DMS53 treated with DMSO at 0.1 percent for 48 hours (cell line): ENCODE measurements around the gene KCNQ2.
"Not testable (repeated sequence)": the region's sequence is repeated elsewhere in the genome, so short reads cannot be mapped to it uniquely, and the experiment has no call there.

Experiments used
- DNase-seq: peaks from one replicate; lab custom pipeline; 2025; ENCODE audit not compliant: unreplicated experiment; lab: John Stamatoyannopoulos, UW

Gene KCNQ2

DNA sequence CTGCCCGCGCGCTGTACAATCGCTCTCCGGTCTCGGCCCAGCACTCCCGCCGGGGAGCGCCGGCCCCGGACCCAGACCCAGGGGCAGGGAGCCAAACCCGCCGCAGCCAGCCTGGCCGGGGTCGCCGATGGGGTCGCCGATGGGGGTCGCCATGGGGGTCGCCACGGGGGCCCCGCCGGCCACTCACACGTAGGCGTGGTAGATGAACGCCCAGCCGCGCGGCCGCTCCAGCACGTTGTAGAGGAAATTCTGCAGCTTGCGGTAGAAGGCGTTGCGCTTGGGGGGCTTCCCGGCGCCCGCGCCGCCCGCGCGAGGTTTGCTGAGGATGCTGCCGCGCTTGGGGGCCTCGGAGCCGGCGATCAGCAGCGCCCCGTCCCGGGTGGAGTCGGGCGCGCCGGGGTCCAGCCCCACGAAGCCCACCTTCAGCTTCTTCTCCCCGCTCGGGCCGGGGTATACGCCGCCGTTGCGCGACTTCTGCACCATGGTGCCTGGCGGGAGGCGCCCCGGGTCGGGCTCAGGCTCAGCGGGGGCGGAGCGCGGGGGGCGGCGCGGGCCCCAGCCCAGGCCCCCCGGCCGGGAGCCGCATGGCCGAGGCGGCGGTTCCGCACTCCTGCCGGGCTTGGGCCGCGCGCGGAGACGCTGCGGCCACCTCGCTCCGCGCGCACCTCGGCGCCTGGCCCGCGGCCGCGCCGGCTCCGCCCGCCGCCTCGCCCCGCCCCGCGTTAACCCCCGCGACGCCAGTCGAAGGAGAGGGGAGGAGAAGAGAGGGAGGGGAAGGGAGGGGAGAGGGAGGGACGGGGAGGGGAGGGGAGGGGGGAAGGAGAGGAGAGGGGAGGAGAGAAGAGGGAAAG, at the start of gene KCNQ2:
KCNQ2 (minus strand) TSS at position 675 of the 851 bp plus-strand sequence; CDS start at position 483, 192 bp downstream.
- no peak for DNase-seq

DNA sequence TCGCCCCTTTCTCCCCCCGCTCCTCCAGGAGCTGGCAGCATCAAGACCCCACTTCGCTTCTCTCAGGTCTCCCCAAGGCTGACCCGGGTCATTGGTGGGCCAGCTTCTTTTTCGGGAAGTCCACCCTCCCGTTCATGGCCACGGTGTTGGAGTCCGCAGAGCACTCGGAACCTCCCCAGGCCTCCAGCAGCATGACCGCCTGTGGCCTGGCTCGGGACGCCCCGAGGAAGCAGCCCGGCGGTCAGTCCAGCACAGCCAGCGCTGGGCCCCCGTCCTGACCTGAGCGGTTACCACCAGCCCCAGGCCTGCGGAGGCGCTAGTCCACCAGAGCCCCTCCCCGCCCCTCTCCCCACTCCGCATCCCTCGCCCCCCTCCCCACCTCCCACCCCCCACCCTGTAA, 49.1 kb upstream of the KCNQ2 start:
- DNase-seq = no peak

DNA sequence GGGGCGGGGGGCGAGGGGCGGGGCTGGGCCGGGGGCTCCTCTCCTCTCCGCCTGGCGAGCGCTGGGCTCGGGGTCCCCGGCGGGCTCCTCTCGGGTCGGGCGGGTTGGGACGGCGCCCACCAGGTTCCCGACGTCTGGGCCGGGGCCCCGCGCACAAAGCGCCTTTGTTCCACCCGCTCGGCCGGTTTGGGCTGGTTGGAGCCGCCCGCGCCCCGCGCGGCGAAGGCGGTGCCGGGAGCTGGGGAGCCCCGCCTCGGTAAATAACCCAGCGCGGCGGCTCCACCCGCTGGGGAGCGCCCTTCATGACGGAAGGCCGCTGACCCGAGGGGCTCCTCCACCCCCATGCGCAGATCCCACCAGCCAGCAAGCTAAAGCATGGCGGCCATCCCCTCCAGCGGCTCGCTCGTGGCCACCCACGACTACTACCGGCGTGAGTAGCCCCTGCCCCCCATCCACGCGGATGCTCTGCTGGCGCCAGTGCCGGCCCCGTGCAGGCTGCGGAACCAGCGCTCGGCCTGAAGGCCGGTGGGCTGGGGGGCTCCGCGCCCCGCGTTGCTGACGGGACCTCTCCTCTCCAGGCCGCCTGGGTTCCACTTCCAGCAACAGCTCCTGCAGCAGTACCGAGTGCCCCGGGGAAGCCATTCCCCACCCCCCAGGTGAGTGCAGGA, 48.6 kb upstream of the KCNQ2 start:
- DNase-seq = no peak

DNA sequence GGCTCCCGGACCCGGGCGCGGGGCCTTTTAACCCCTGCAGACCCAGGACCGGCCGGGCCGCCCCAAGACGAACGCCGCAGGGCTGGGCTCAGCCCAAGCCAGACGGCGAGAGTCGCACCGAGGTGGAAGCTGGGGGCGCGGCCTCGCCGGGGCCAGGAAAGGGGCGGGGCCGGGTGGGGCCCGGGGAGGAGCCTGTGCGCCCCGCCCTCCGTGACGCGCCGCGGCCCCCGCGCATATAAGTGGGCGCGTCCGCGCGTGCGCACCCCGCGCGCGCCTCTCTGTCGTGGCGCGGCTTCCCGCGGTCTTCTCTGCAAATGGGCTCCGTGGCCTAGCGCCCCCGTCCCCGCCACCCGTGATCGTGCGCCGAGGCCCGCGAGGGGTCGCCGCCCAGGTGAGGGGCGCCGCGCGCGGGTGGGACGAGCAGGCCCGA, 48.1 kb upstream of the KCNQ2 start, which contains the start of gene PPDPF:
PPDPF (plus strand) TSS at position 262 of the 430 bp plus-strand sequence. CDS start 544 bp downstream, outside the sequence.
- no peak for DNase-seq

DNA sequence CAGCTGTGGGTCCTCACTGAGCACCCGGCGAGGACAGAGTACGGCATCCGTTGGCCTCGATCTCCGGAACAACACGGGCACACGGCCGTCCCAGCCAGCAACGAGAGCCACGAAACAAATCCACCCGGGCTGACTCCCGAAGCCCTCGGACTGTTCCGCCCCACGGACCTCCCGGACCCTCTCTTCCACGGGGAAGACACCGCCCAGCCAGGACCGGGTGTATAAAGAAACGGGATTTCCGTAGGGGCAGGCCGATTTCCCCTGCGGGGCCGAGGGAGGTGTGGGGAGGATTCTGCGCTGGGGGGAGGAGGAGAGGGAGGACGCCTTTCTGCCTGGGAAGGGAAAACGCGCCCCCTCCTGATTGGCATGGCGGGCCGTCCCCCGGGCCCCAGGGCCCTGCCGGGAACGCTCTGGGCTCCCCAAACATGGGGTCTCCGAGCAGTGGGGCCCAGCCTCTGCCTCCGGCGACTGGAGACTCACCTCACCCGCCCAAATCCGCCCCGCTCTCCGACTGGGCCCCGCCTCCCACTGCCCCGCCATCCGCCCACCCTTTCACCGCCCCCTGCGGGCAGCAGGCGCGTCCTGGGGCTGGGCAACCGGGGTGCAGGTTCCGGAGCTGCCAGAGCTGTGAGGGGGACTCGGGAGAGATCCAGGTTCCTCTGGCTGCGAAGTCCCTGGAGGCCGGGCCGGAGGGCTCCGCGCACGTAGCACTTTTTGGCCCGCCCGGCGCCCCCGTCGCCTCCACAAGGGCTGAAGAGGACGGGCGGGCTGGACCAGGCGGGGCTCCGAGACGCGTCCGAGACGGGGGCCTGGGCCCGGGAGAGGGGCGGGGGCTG, 47.4 kb upstream of the KCNQ2 start:
- DNase-seq = no peak

DNA sequence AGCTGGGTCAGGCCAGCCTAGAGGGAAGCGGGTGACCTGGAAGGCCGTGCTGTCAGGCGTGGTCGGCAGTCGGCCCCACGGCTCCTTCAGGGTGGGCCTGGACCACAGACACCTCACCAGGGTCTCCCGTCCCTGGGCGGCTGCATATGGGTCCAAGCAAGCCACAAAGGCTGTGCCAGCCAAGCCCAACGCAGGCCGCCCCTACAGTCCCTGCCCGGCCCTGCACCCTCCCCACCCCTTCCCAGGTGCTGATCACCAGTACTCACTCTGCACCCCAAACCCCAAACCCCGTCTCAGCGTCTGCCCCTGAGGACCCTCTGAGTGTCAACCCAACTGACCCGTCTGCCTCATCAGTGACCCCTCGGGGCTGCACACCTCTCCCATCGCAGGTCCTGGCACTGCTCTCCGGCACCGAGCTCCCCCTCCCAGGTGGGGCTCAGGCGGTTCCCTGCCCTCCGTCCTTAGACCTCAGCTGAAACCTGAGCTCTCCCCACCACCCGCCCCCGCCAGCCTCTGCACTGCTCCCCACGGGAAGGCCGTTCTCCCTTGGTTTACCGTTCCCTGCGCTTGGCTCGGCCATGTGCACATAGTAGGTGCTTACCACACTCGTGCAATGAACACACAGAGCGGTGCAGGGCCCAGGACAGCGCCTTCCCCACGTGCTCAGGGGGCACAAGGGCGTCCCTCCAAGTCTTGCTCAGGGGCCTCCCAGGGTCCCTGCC, 46.7 kb upstream of the KCNQ2 start:
- DNase-seq = no peak

DNA sequence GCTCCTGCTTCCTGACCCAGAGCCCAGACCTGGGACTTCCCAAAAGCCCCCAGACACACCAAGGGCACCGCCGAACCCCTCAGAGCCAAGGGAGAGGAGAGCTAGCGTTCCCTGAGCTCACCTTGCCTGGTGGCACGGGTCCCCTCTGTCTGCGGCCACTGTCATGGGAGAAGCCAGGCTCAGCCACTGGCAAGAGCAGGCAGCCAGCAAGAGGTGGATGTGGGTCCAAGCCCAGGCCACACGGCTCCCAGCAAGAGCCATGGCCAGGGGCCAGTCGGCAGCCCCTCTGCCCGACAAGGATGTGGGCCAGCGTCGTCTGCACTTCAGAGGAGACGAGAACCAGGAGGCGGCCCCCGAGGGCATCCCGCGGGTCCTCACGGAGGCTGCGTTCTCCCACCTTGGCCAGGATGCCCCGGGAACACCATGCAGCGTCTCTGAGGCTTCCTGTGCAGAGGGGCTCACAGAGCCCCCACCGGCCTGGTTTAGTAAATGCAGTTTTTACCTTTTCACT, 46.0 kb upstream of the KCNQ2 start:
- no peak for DNase-seq

DNA sequence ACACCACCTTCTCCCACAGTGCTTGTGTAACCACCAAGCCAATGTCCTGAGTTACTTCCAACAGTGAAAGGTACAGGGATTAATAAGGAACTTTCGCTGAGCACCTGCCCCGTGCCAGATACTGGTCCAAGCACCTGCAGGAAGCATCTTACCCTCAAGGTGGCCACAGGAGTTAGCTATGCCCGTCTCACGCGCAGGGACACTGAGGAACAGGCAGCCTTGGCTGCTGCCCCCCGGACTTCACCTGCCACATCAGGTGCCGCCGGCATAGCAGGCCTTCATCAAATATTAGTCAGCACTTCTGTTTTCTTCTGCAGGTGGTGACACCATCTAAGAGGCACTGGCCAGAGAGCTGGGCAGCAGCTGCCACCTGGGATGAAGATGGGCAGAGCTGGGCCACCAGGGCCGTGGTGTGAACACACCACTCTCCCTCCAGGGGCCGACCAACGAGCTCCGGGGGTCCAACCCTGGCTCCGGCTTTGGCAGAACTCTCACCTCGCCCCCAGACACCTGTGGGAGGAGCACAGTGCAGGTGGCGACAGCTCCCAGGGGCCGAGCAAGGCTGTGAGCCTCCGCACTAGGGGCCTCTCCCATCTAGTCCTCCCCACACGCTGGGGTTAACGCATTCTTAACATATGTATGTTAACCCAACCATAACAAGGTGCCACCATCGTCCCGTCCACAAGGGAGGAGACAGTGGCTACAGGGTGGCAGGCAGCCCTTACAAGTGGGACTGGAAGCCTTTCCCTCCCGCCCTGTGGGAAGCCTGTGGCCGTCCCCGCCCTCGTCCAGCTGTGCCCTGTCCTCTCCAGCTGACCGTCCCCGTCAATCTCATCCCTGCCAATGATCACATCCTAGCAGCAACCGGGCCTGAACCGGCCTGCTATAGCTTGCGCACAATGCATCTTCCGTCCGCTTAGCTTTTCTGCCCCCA, 45.2 kb upstream of the KCNQ2 start:
- DNase-seq = no peak

DNA sequence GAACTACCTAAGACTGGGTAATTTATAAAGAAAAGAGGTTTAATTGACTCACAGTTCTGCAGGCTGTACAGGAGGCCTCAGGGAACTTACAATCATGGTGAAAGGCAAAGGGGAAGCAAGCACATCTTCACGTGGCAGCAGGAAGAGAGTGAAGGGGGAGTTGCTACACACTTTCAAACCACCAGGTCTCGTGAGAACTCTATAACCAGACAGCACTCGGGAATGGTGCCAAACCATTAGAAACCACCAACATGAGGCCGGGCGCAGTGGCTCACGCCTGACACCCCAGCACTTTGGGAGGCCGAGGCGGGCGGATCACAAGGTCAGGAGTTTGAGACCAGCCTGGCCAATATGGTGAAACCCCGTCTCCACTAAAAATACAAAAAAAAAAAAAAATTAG, 42.1 kb upstream of the KCNQ2 start:
- DNase-seq = not testable (repeated sequence)

DNA sequence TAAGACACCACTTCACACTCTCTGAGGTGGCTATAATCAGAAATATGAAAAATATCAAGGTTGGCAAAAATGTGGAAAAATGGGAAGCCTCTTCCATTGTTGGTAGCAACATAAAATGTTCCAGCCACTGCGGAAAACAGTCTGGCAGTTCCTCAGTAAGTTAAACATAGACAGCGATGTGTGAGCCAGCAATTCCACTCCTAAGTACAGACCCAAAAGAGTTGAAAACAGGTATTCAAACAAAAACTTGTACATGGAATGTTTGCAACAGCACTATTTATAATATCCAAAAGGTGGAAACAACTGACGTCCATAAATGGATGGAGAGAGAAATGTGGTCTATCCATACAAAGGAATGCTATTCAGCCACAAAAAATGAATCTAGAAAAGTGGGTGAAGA, 40.8 kb upstream of the KCNQ2 start:
- DNase-seq = no peak

DNA sequence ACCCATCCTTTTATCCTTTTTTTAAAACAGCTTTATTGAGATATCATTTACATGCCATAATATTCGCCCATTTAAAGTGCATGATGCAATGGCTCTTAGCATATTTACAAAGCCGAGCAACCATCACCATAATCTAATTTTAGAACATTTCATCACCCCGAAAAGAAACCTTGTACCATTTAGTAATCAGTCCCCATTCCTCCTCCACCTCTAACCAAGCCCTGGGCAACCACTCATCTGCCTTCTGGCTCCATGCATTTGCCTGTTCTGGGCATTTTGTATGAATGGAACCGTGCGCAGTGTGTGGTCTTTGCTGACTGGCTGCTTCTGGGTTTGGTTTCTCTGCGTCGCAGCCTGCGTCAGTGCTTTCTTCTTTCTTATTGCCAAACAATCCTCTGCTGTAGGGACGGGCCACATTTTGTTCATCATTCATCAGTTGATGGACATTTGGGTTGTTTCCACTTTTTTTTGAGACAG, 36.7 kb upstream of the KCNQ2 start:
- no peak for DNase-seq

DNA sequence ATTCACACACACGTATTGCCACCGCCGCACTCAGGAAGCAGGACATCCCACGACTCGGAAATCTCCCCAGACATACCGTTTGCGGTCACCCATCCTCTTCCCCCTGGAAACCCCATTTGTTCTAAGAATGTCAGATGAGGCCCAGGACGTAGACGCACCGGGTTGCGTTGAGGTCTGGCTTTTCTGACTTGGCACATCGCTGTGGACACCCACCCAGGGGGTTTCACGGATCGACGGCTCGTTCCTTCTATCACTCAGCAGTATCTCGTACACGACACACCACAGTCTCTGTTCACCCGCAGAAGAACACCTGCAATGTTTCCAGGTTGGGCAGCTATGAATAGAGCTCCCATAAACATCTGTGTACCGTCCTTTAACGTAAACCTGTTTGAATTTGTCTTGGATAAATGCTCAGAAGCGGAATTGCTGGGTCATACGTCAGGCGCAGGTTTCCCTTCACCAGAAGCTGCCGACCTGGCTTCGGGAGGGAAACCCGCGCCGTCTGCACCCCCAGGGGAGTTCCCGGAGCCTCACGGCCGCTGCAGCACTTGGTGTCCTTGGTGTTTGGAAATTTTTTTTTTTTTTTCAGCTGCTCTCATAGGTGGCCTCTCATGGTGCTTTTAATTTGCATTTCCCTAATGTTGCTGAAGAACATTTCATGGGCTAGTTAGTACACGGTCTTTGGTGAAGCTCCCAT, 35.8 kb upstream of the KCNQ2 start:
- DNase-seq = no peak

DNA sequence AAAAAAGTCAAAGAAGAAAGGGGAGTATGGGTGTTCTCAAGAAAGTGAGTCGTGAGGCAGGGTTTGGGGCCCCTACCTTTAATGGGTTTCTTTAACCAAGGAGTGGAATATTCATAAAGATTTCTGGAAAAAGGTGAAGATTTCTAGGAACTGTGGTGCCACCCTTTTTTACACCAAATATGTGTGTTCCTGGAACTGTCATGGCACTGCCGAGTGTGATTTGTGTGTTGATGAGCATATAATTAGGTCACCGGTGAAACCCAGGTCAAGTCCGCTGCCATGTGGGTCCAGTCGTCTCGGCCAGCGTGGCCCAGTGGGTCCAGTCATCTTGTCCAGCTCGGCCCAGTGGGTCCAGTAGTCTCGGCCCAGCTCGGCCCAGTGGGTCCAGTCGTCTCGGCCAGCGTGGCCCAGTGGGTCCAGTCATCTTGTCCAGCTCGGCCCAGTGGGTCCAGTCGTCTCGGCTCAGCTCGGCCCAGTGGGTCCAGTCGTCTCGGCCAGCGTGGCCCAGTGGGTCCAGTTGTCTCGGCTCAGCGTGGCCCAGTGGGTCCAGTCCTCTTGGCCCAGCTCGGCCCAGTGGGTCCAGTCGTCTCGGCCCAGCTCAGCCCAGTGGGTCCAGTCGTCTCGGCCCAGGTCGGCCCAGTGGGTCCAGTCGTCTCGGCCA, 34.8 kb upstream of the KCNQ2 start:
- no peak for DNase-seq

DNA sequence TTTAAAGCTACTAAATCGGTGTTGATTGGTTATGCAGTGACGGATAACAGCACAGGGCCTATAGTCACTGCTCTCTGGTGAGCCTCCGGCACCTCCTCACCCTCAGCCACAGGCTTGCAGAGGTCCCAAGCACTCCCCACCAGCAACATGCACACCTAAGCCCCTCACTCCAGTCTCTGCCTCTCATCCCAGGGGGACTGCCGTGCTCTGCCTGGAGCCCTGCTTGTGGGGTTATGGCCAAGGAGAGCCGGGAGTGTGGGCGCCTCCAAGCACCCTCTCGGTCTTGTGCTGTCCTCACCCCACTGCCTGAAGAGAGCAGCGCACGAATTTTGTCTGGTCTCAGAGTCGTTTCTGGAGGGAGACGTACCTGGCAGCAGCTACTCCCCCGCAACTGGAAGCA, 33.3 kb upstream of the KCNQ2 start:
- DNase-seq = no peak

DNA sequence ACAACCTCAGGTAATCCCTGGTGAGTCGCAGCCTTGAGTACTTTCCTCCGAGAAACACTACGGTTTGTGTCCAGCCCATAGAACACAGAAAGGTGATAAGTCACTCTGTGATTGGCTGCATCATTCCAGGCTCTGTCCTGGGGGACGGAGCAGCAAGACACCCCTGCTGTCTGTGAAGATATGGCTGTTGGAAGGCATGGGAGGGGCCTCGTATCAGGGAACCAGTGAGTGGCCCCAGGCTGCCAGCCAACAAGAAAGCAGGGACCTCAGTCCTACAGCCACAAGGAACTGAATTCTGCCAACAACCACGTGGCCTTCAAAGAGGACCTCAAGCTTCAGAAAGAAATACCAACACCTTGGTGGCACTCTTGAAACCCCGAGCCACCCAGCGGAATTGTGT, 32.8 kb upstream of the KCNQ2 start:
- no peak for DNase-seq

DNA sequence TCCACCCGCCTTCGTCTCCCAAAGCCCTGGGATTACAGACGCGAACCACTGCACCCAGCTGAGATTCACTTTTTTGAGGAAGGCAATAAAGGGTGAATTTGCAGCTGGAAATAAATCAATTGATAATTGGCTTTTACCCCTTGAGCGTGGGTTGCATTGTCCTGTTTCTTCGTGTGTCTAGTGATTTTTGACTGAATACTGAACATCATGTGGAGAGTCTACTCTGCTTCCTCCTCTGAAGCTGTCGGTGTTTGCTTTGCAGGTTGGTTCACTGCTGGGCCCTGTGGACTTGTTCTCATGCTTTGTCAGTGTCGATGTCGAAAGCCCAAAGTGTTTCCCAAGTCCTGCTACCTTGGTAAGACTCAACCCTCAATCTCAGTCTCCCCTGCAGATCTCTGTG, 32.2 kb upstream of the KCNQ2 start:
- DNase-seq = no peak

DNA sequence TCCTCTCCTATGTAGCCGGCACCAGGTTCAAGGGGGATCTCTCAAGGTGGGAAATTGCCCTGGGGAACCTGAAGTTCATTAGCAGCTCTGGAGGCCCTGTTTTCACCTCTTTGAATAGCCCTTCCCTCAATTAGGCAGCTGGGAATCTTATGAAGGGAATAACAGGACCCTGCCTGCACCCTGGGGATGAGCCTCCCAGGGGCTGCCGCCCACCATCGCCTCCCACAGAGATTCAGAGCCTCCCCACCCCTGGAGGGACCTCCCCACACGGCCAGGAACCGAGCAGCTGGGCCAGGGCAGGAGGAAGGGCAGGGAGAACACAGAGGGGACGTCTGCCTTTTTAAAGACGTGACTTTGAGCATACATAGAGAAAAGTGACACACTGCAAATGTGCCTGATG, 31.1 kb upstream of the KCNQ2 start:
- no peak for DNase-seq

DNA sequence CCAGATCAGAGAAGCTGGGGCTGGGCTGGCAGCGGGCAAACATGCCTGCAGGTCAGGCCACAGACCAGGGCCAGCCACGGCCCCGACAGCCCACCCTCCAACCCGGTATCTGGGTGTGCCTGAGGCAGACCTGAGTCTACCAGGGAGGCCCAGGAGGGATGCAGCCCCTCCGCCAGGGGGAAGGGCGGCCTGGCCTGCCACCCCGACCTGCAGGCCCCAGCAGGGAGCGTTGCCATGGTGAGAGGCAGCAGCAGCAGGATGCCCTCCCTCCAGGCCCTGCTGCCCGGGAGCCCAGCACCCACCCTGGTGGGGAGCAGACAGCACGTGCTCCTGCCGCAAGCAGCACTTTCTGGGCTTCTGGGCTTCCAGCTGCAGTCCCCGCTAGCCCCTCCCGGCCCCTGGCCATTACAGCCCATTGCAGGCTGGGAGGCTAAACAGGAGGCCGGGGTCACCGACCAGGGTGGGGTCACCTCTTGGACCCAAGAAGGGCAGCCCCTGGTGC, 30.3 kb upstream of the KCNQ2 start:
- DNase-seq = no peak
